NCI-H774 (cell line): ENCODE data around the gene GCNA.
"Not testable (repeated sequence)": the region's sequence is repeated elsewhere in the genome, so short reads cannot be mapped to it uniquely, and the experiment has no call there.

Experiments used
- DNase-seq: peaks from one replicate; lab custom pipeline; 2025; lab: John Stamatoyannopoulos, UW

GCNA gene

DNA sequence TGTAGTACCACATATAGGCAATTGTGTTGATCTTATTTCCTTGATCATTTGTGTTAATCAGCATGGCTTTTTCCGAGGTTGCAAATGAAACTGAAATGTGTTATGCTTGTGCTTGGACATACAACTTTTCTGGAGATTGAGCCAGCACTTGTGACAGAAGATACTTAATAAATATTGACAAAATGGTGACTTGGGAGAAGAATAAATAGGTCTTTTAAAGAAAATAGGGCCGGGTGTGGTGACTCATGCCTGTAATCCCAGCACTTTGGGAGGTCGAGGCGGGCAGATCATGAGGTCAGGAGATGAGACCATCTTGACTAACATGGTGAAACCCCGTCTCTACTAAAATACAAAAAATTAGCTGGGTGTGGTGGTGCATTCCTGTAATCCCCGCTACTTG lies 18.5 kb upstream of the GCNA start:
- not testable (repeated sequence) for DNase-seq

DNA sequence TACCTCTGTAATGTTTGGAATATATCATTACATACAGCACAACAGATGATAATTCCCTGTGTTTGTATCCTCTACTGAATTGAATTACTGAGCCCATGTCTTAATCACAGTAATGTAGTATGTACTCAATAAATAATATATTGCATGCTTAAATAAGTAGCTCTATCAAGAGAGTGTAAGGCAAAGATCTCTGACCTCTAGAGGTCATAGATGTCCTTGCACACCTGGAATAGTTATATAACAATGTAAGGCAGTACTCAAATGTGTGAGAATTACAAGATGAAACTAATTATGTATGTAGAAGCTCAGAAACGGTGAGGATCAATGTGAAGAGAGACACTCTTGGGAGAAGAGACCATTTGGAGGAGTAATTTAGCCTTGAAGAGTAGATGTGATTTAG lies 14.3 kb upstream of the GCNA start:
- DNase-seq: no peak

DNA sequence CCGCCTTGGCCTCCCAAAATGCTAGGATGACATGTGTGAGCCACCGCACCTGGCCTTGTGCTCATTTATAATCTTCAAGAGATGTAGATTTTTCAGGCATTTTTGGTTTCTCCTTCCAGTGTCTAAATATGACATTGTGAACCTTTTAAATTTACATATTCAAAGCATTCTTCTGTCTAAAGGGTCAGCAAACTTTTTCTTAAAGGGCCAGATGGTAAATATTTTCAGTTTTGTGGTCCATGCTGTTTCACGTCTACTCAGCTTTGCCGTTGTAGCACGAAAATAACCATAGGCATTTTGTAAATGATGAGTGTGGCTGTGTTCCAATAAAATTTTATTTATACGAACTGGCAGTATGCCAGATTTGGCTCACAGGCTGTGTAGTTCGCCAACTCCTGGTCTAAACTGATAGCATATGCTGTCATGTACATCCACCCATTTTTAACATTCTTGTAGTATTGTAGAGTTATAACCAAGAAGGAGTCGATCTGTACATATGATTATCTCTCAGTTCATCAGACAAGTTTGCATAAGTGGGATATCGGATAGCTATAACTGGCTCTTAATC lies 12.7 kb upstream of the GCNA start:
- no peak for DNase-seq

DNA sequence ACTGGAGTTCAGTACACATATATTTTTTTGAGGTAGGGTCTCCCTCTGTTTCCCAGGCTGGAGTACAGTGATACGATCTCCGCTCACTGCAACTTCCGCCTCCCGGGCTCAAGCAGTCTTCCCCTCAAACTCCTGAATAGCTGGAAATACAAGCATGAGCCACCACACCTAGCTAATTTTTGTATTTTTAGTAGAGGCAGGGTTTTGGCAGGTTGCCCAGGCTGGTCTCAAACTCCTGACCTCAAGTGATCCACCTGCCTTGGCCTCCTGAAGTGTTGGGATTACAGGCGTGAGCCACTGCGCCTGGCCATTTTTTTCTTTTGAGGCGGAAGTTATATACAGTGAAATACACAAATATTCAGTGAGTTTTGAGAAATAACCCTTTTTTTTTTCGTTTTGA lies 6.8 kb upstream of the GCNA start:
- DNase-seq: not testable (repeated sequence)

DNA sequence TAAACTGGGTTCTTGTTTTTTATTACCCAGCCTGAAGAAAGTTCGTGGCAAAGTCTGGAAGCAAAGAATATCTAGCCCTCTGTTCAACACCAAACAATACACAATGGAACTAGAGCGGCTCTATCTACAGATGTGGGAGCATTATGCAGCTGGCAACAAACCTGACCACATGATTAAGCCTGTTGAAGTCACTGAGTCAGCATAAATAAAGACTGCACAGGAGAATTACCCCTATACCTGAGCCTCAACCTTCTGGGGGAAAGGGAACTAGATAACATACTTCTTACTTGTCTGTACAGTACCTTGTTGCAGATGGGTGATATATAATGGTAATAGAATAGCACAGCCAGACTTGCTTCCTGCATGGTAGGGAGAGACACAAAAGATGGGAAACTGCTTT lies 4.6 kb upstream of the GCNA start:
- DNase-seq: no peak

DNA sequence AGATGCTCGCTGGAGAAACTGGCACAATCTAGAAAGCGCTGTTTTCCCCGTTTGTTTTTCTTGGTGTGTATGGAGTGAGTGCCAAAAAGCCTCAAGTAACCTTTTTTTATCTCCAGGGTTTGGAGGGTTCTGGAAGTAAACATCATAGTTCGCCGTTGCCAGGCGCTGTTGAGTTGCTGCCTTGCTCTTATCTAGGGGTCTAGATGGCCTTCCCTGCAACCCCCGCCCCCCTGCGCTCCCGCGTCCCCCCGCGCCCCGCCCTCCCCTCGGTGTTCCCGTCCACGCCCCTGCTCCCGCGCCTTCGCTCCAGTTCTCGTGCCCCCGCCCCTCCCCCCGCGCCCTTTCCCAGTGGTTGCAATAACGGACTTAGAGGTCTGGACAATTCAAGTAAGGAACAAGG lies 555 bp upstream of the GCNA start:
- no peak for DNase-seq

DNA sequence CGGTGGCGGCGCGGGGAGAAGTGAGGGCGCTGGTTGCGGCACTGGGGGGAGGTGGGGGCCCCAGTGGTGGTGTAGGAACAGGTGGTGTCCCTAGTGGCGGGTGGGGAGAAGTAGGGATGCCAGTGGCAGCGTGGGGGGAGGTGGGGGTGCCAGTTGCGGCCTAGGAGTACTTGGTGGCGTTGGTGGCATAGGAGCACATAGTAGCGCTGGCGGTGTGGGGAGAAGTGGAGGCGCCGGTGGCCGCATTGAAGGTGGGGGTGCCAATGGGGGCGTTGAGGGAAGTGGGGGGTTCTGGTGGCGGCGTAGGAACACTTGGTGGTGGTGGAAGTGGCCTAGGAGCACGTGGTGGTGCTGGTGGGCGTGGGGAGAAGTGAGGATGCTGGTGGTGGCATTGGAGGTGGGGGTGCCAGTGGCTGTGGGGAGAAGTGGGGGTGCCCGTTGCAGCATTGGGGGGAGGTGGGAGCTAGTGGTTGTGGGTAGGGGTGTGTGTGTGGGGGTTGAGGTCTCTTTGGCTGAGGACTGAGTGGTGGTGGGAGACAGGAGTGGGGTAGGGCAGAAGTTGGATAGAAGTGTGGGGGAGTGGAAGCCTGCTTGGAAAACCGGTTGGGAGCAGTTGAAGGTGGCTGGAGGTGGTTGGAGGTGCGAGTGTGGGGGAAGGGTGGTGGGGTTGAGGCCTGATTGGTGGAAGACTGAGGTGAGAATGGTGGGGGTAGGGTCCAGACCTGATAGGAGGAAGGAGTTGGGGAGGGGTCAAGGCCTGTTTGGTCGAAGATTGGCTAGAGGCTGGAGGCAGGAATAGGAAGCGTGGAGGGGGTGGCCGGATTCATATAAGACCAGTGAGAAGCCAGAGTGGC lies 1.1 kb downstream of the GCNA start:
- no peak for DNase-seq

DNA sequence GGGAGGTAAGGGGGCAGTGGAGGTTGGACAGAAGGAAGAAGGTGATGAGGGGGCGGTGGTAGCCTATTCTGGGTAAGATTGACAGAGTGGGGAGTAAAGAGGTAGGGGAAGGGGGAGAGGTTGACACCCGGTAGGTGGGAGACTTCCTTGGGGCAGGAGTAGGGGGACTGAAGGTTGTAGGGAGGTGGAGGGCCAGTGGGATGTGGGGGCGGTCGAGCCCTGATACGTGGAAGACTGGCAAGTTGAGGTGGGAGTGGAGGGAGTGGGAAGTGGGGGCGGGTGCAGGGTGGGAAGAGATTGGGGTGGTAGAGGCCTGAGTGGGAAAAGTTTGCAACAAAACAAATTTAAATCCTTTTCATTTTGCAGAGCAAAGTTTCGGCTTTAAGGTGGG lies 1.7 kb downstream of the GCNA start:
- DNase-seq: no peak

DNA sequence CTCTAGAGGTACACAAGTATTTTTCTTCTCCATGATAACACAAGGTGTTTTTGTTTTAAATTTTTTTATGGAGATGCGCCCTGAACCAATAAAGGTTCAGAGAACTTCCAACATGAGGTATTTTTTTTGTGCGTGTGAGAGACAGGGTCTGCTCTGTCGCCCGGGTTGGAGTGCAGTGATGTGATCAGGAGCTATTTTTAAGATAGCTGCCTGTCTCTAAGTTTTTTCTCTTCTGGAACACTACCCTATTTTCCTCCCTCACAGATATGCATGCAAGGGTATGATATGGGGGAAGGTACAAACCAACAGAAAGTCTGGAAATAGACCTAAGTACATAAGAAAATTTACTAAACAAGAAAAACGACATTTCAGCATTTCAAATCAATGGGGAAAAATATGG lies 3.0 kb downstream of the GCNA start:
- no peak for DNase-seq

DNA sequence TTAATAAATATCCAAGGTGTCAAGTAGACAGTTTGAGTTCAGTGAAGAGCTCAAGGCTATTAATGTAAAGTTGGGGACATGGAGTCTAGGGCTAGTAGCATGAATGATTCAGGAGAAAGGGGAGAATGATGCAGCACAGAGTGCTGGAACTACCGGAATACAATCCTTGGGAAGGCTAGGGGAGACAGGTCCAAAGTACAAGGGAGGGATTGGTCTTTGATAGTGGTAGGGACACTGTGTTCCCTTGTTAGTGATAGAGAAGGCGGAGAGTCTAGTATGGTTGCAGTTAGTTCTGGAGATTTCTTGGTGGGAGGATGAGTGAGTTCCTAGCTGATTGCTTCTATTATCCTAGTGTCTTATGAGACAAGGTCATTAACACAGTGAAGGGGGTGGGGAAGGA lies 8.7 kb downstream of the GCNA start:
- no peak for DNase-seq

DNA sequence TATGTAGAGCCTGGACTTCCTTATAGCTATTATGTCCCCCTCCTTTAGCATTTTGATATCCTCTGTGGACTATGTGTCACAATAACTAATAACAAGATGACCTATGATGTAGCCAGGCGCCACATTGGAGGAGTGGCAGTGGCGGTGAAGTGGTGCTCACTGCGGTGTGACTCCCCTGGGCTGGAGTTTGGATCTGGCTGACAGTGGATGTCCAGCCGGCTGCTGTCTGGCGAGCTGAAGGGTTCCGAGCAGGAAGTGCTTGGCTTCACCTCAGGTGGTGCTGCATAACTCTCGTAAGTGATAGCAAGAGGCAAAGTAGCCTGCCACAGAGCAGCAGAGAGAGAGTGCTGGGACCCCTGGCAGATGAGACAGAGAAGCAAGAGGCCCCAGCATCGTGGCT lies 15.0 kb downstream of the GCNA start:
- not testable (repeated sequence) for DNase-seq

DNA sequence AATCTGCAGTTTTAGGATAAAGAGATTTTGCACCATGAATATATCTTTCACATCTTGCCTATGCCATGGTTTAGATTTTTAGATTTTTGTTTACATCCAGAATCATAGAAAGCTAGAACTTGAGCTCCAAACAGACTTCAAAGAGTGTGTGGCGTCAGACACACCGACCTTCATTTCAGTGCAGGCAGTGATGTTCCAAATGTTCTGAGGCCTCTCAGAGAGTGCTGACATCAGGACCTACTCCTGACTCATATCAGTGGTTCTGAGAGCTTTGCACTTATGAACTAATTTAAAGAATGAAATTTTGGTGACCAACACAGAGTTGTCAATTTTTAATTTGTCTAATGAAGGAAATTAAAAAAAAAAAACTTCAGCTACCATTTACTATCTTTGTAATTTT lies 21.7 kb downstream of the GCNA start:
- no peak for DNase-seq

DNA sequence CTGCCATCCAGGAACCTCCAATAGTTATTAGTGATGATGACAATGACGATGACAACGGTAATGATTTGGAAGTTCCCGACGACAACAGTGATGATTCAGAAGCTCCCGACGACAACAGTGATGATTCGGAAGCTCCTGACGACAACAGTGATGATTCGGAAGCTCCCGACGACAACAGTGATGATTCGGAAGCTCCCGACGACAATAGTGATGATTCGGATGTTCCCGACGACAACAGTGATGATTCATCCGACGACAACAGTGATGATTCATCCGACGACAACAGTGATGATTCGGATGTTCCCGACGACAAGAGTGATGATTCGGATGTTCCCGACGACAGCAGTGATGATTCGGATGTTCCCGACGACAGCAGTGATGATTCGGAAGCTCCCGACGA lies 25.4 kb downstream of the GCNA start:
- no peak for DNase-seq

DNA sequence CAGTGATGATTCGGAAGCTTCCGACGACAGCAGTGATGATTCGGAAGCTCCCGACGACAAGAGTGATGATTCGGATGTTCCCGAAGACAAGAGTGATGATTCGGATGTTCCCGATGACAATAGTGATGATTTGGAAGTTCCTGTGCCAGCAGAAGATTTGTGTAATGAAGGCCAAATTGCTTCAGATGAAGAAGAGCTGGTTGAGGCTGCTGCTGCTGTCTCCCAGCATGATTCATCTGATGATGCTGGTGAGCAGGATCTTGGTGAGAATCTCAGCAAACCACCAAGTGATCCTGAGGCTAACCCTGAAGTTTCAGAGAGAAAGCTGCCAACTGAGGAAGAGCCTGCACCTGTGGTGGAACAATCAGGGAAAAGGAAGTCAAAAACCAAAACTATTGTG lies 25.9 kb downstream of the GCNA start:
- DNase-seq: no peak

DNA sequence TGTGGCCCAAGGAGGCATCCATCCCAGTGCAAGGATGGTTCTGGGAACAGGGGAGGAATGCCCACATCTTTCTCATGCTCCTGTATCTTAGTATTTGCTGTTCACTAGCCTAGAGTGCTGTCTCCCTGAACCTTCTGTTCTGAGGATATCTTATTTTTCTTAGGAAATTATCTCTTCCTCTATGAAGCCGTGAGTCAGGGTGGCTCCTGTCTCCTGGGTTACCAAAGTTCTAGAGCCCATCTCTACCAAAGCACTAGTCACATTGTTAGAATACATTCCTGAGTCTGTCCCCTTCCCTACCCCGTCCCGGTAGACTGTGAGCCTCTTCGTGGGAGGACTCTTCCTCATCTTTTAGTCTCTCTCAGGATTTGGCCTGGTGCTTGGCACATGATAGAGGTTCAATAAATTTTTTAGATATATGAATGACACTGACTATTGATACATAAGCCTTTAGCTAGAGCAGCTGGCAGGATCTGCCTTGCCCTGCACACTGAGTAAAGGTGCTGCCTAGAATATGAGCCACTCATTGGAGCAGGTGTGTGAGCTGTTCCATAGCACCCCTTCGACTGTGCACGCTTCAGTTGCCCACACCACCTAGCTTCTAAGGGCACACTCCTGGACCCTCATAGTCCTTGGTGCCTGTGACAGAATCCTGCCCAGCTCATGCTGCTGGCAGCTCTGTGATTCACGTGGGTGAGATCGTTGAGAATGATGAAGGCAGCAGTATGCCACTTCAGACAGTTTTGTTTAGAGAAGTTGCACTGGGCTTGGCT lies 26.7 kb downstream of the GCNA start:
- no peak for DNase-seq

DNA sequence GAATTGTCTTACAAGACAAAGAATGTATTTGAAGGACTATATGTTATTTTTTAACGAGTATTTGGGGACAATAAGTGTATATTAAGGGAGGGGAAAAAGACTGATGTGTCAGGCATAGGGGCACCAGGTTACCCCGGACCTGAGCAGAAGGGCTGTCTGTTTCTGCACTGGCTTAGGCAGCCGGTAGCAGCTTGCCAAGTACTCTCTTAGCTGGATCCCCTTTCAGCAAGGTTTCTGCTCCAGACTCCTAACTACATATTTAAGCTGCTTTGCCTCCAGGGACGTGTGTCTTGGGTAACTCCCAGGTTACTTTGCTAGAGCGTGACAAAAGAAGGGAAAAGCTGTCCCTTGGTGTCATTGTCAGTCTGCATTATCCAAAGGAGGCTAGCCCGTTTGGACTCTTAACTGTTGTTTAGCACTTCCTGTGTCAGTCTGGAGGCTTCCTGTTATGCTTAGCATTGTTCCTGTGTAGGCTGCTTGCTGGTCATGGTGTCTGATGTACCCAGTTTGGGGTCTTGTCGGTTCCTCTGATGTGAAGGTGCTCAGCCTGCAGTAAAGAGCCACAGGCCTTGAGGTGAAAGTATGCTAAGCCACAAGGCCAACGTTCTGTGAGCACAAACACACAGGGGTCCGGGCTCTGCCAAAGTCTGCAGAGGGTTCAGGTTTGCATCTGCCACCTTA lies 28.4 kb downstream of the GCNA start:
- no peak for DNase-seq

DNA sequence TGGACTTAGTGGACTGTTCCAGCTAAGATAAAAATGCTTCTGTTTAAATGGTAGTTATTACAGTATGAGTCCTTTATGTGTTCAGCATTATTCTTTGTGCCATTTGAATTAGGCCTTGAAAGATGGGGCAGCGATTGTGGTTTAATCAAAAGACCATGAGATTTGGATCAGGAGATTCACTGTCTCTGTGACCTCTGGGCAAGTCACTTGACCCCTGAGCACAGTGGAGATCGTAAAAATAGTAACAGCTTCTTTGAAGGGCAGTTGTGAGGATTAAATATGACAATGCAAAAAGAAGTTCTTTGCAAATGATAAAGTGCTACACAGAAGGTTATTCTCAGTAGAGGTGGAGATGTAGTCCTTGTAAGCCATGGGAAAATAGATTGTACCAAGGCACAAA lies 29.3 kb downstream of the GCNA start:
- DNase-seq: no peak

DNA sequence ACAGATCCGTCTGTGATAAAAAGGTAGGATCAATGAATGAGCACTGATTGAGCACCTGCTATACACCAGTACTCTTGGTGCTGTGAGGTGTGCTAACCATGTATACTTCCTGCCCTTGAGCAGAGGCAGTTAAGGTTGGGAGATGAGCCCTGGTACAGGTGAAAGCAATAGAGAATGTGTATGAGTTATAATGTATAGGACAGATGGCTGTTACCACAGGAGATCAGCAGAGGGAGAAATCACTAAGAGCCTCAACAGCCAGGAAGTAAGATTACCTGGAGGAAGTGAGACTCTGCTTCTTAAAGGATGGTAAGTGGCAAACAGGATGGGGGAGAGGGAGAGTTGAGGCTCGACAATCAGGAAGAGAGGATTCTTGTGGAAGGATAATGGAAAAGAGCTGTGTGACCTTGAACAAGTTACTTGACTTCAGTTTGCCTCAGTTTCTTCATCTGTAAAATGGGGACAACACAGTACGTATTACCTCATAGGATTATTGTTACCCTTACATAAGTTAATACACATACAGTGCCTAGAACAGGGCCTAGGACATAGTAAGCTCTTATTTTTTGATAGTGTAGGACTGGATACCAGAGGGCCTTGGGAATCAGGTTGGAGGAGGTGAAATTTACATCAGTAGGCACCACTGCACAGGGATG lies 31.0 kb downstream of the GCNA start:
- no peak for DNase-seq

DNA sequence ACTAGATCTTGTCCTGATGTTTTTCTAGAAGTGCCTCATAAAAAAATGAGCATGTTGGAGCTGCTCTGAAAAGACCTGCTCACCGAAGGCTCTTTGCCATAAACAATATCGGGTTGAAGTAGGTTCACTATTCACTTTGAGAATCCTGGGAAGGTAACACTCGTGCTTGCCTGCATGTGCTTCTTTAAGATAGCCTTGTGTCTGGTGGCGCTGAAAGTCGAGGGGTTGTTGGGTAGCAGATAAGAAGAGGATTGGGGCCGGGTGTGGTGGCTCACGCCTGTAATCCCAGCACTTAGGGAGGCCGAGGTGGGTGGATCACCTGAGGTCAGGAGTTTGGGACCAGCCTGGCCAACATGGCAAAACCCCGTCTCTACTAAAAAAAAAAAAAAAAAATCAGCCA lies 33.5 kb downstream of the GCNA start:
- not testable (repeated sequence) for DNase-seq

DNA sequence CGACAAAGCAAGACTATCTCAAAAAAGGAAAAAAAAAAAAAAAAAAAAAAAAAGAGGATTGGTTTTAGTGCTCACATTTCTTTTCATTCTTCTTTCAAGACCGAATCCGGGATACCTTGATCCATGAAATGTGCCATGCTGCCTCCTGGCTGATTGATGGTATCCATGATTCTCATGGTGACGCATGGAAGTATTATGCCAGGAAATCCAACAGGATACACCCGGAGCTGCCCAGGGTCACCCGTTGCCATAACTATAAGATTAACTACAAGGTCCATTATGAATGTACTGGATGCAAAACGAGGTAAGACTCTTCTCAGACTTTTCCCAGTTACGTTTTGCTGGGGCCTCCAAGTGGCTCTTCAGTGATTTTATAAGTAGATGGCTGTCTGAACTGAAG lies 34.0 kb downstream of the GCNA start:
- no peak for DNase-seq

DNA sequence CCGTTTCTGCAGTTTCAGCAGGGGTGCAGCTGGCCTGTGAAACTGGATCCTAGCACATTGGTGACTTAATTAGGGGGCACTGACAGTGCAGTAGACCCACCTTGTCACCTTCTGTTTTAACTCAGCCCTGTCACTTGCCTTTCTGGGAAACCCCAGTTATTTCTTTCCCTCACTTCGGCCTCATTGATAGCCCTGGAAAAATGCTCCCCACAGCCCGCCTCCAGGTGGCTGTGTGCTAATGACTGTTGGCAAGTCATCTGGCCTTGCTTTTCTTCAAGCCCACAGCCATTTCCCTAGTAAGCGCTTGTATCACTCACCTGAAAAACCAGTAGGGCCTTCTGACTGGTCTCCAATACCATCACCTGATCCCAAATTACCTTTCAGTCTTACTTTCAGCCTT lies 36.8 kb downstream of the GCNA start:
- no peak for DNase-seq

DNA sequence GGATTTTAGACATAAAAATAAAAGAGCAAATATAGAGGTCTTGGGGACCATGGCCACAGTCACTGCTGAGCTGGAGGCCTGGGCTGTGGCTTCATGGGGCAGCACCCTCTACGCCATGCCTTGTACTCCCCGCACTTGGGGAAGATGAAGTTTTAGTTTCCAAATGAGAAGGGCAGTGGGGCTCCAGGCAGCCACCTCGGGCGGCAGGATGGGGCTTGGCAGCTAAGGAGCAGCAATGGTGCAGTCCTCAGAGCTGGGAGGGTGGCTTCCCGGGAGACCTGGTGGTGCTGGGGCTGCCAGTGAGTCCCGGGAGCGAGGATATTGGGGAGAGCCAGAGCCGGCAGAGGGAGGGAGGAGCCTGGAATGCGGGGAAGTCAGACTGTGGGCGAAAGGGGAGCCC lies 37.7 kb downstream of the GCNA start:
- no peak for DNase-seq
